GM20000 (cell line): ENCODE data around the gene OVAAL.

Source experiments
- DNase-seq: peaks from one replicate; pipeline ENCODE4 v3.0.0; 2012; ENCODE audit warnings: low spot score
- TF ChIP-seq, protein P1 (sequence below): IDR thresholded peaks from 2 replicates; pipeline ENCODE4 v1.5.1; 2012; ENCODE audit warnings: mild to moderate bottlenecking, control low read depth; ENCODE audit errors: extremely low read depth, missing control alignments

OVAAL gene

DNA sequence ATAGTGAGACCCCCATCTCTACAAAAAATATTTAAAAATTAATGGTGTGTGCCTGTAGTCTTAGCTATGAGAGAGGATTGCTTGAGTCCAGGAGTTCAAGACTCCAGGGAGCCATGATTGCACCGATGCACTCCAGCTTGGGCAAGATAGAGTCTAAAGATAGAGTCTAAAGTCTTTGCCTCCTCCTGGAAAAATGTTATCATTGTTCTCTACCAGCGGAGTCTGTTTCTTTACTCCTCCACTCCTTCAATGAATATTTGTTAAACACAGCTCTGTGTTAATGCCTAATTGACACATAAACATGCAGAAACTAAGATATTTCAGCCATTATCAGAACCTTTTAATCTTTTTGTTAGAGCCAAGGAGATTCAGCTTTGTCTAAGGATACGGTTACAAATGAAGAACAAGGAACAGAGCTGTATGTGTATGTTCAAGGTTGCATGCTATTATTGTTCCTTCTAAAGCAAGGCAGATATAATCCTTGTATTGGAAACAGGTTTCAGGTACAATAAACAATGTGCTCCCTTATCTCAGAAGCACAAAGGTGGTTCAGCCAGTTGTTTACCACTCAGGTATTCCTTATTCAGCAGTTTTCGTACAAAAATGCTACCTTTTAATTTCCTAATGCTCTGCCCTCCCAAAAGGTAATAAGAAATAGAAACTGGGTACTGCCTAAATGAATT lies 15.4 kb downstream of the OVAAL start:
- TF ChIP-seq, protein P1, sequence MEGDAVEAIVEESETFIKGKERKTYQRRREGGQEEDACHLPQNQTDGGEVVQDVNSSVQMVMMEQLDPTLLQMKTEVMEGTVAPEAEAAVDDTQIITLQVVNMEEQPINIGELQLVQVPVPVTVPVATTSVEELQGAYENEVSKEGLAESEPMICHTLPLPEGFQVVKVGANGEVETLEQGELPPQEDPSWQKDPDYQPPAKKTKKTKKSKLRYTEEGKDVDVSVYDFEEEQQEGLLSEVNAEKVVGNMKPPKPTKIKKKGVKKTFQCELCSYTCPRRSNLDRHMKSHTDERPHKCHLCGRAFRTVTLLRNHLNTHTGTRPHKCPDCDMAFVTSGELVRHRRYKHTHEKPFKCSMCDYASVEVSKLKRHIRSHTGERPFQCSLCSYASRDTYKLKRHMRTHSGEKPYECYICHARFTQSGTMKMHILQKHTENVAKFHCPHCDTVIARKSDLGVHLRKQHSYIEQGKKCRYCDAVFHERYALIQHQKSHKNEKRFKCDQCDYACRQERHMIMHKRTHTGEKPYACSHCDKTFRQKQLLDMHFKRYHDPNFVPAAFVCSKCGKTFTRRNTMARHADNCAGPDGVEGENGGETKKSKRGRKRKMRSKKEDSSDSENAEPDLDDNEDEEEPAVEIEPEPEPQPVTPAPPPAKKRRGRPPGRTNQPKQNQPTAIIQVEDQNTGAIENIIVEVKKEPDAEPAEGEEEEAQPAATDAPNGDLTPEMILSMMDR, result no peak
- DNase-seq, result no peak

DNA sequence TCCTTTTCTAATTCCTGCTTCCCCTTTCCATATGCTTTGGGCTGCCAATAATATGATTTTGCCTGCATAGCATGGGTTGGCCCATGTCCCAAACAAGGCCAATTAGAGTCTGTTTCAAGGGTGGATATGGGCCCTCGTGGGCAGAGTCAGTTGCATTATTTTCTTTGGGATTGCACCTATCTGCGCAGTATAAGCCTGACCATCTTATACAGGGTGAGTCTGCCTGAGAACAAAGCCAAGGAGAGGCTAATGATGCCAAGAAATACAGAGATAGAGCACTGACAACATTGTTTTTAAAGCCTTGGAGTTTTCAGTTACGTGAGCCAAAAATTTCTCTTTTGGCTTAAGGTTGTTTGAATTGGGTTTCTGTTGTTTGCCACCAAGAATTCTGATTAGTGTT lies 18.6 kb downstream of the OVAAL start:
- no peak for DNase-seq
- TF ChIP-seq, protein P1, result no peak

DNA sequence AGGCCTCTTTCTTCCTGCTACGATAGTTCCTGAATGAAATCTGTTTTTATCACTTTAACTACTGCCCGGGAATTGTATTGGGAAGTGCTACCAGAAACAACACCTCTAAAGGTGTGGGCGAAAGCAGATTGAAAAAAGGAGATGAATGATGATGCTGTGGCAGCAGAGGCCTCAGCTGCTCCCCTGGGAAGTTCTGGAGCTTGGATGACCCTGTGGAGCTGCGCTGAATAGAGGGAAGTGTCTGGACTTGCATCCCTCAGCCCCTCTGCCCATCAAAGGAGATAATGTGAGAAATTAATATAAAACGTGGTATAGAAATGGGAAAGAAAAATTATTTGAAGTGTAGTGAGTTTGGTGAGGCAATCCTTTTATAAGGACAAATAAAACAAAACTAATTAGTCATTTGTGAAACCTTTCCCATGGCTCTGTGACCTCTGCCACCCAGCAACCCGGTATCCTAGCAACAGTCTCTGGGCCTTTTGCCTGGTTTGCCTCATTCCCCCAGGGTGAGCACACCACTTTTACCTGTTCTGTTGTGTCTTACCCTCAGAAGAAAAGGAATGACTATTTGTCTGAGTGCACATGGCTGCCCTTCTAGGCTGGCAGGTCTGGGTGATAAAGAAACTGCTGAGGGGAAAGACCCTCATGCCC lies 21.3 kb downstream of the OVAAL start:
- no peak for DNase-seq
- TF ChIP-seq, protein P1, result no peak

DNA sequence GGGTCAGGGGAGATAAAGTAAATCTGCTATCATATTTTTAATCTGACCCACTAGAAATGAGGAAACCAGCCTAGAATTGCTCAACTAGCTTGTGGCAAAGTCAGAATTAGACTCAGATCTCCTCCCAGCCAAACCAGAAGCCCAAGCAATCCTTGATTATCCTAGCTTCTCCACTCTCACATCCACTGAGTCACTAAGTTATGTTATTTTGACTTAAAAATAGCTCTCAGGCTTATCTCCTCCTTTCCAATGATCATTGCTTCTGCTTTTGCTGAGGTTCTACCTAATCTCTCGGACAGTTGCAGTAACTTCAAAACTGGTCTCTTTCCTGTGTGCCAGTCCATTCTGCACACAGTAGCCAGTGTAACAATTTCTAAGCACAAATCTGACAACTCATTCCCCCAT lies 22.9 kb downstream of the OVAAL start:
- TF ChIP-seq, protein P1, result no peak
- DNase-seq, result no peak

DNA sequence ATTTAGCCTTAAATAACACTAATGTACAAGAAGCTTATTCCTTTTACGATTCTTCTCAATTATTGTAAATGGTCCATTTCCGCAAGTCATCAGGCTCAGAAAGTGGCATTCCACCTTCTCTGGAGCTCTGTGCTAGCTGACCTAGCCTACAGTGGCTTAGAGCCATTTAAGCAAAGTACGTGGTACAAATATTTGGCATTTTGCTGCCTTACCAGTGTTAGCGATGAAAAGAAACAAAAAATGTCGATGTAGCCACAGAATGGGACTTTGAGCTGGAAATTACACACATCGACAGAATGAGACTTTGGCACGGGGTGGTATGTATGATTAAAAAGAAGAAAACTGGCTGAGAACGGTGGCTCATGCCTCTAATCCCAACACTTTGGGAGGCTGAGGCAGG lies 26.1 kb downstream of the OVAAL start:
- TF ChIP-seq, protein P1, result no peak
- no peak for DNase-seq

DNA sequence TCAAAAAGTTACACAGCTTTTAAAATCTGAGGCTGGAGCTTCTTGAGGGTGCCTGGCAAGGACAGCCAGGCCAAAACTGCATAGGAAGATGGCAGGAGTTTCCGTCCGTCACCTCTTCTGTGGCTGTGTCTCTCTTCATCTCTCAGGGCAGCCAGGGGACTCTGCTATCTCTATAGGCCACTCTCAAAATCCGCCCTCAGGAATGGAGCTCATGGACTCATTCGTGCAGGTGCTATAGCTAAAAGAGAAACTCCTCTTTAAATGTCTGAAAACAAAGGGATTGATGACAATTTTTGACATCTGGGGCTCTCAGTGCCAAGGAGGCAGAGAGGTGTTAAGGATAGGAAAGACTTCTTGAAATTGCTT lies 27.2 kb downstream of the OVAAL start:
- DNase-seq, result no peak
- TF ChIP-seq, protein P1, result no peak

DNA sequence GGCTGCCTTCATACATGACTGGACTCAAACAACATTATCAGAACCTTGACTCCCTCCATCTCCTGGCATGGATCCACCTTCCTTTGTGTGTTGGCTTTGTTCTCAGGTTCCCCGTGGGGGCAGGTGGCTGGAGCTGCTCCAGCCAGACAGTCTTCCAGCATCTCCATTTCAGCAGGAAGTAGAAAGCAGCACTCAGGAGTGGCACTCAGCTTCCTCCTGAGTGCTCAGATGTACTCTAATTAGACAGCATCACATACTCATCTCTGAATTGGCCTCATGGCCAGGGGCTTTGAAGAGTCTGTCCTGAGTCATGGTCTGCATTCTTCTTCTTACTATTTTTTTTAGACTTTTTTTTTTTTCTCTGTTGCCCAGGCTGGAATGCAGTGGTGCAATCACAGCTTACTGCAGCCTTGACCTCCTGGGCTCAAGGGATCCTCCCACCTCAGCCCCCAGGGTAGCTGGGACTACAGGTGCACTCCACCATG lies 27.9 kb downstream of the OVAAL start:
- DNase-seq, result no peak
- TF ChIP-seq, protein P1, result no peak
